Astrocyte (in vitro differentiated cells and primary cell): ENCODE results near the gene TPGS2. TPM values are rescaled to one million over a fixed set of nuclear protein-coding genes. Genes with fewer than 3 reads are reported as not detected.

Experiments used
- DNase-seq: peaks from one replicate; pipeline ENCODE4 v3.0.0-alpha.2; 2010; ENCODE audit warnings: low read depth
- FAIRE-seq: peaks from 2 replicates; lab custom pipeline; 2011; peaks lifted over from hg19 to GRCh38; lab: Jason Lieb, UNC
- H2AFZ ChIP-seq: 2 replicates; pipeline ENCODE4 v1.6.0; 2012; ENCODE audit warnings: low read depth, low read length, inconsistent platforms
- H3K27ac ChIP-seq: 2 replicates; pipeline ENCODE4 v1.5.1; 2011; ENCODE audit warnings: low read depth, low read length, inconsistent platforms
- H3K27me3 ChIP-seq: 2 replicates; pipeline ENCODE4 v1.6.0; 2011; ENCODE audit warnings: low read length, inconsistent platforms; ENCODE audit not compliant: insufficient read depth
- H3K36me3 ChIP-seq: 2 replicates; pipeline ENCODE4 v1.5.1; 2011; ENCODE audit warnings: low read length, inconsistent platforms; ENCODE audit not compliant: insufficient read depth
- H3K4me1 ChIP-seq: 2 replicates; pipeline ENCODE4 v1.5.1; 2011; ENCODE audit warnings: low read length, inconsistent platforms; ENCODE audit not compliant: insufficient read depth
- H3K4me2 ChIP-seq: 2 replicates; pipeline ENCODE4 v1.6.0; 2012; ENCODE audit warnings: low read length, inconsistent platforms
- H3K4me3 ChIP-seq: 2 replicates; pipeline ENCODE4 v1.5.1; 2011; ENCODE audit warnings: low read depth, mild to moderate bottlenecking, low read length, inconsistent platforms; ENCODE audit not compliant: insufficient read depth
- H3K79me2 ChIP-seq: 2 replicates; pipeline ENCODE4 v1.6.0; 2012; ENCODE audit warnings: mild to moderate bottlenecking, low read length, inconsistent platforms; ENCODE audit not compliant: insufficient read depth
- H3K9ac ChIP-seq: 2 replicates; pipeline ENCODE4 v1.6.0; 2012; ENCODE audit warnings: mild to moderate bottlenecking, low read length, inconsistent platforms
- H3K9me3 ChIP-seq: 2 replicates; pipeline ENCODE4 v1.5.1; 2012; ENCODE audit warnings: low read depth, mild to moderate bottlenecking, low read length, inconsistent platforms; ENCODE audit not compliant: insufficient read depth
- H4K20me1 ChIP-seq: 2 replicates; pipeline ENCODE4 v1.6.0; 2012; ENCODE audit warnings: low read length, inconsistent platforms; ENCODE audit not compliant: insufficient read depth
- H3K27ac Mint-ChIP-seq: one replicate; pipeline ENCODE4 v1.8.0; 2021; ENCODE audit warnings: mild to moderate bottlenecking, mixed read lengths; ENCODE audit not compliant: unreplicated experiment
- H3K27me3 Mint-ChIP-seq: one replicate; pipeline ENCODE4 v1.8.0; 2021; ENCODE audit warnings: low read depth, mixed read lengths; ENCODE audit not compliant: unreplicated experiment
- H3K36me3 Mint-ChIP-seq: one replicate; pipeline ENCODE4 v1.8.0; 2021; ENCODE audit warnings: low read depth, mixed read lengths; ENCODE audit not compliant: unreplicated experiment
- H3K4me1 Mint-ChIP-seq: one replicate; pipeline ENCODE4 v1.8.0; 2021; ENCODE audit warnings: low read depth, mixed read lengths; ENCODE audit not compliant: unreplicated experiment
- H3K4me3 Mint-ChIP-seq: one replicate; pipeline ENCODE4 v1.8.0; 2021; ENCODE audit warnings: mild to moderate bottlenecking, moderate library complexity, mixed read lengths; ENCODE audit not compliant: unreplicated experiment
- H3K9me3 Mint-ChIP-seq: one replicate; pipeline ENCODE4 v1.8.0; 2021; ENCODE audit warnings: mild to moderate bottlenecking, mixed read lengths; ENCODE audit not compliant: unreplicated experiment
- EZH2 ChIP-seq: IDR thresholded peaks from 2 replicates; pipeline ENCODE4 v1.6.1; 2012; ENCODE audit warnings: mild to moderate bottlenecking, low read length, inconsistent platforms; ENCODE audit not compliant: insufficient read depth
- total RNA-seq: library from RNA; stranded (reverse); gene quantifications from 2 replicates; pipeline ENCODE4 v1.2.1, GENCODE V29; 2021
- TF ChIP-seq, protein P1 (sequence below): IDR thresholded peaks from 2 replicates; pipeline ENCODE4 v1.5.1; 2011; ENCODE audit warnings: low read depth, mild to moderate bottlenecking, inconsistent platforms, low read length, moderate library complexity; ENCODE audit not compliant: insufficient read depth

Gene TPGS2
- total RNA-seq, 1 donor from 2014 or later = 138 TPM

DNA sequence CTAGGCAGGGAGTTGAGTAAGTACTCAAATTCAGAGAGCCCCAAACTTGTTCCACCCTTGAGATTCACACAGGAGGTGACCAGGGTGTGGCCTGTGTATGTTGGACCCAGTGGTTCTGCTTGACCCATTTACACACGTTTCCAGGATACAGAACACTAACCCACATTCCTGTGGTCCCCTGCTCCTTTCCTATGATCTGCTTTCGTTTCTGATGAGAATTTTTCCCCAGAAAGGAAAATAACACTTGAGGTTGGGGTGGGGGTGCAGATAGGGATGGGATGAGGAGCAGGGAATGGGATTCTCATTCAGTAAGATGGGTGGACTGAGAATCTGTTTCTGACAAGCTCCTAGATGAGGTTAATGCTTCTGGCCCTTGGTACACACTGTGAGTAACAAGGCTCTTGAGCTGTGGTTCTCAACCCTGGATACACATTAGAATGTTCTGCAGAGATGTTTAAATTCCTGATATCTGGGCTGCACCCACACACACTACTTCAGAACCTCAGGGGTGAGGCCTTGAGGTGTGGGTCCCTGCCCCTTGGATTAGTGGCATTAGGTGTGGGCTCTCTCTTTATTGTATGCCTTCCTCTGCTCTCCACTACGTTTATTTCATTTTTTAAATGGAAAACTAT lies 58.4 kb downstream of the TPGS2 start:
- Histone ChIP-seq H3K27ac (no peak overlapping the region), H3K36me3 (no peaks in the 10 kb centered on the region), H4K20me1 (no peaks in the 10 kb centered on the region), H3K79me2 (no peaks in the 10 kb centered on the region), H3K27me3 (no peaks in the 10 kb centered on the region), H3K4me3 (no peak overlapping the region), H3K4me2 (no peak overlapping the region), H3K4me1 (peaks cover 4% of the 10 kb centered on the region), H3K9me3 (no peaks in the 10 kb centered on the region), H2AFZ (no peak overlapping the region), H3K9ac (no peak overlapping the region)
- Mint-ChIP-seq H3K27me3 (peaks cover 5% of the 10 kb centered on the region), H3K4me3 (no peak overlapping the region), H3K9me3 (no peaks in the 10 kb centered on the region), H3K27ac (no peak overlapping the region), H3K36me3 (peaks cover 3% of the 10 kb centered on the region), H3K4me1 (peaks cover 4% of the 10 kb centered on the region)
- TF ChIP-seq, protein P1, sequence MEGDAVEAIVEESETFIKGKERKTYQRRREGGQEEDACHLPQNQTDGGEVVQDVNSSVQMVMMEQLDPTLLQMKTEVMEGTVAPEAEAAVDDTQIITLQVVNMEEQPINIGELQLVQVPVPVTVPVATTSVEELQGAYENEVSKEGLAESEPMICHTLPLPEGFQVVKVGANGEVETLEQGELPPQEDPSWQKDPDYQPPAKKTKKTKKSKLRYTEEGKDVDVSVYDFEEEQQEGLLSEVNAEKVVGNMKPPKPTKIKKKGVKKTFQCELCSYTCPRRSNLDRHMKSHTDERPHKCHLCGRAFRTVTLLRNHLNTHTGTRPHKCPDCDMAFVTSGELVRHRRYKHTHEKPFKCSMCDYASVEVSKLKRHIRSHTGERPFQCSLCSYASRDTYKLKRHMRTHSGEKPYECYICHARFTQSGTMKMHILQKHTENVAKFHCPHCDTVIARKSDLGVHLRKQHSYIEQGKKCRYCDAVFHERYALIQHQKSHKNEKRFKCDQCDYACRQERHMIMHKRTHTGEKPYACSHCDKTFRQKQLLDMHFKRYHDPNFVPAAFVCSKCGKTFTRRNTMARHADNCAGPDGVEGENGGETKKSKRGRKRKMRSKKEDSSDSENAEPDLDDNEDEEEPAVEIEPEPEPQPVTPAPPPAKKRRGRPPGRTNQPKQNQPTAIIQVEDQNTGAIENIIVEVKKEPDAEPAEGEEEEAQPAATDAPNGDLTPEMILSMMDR = no peak
- no peak for TF ChIP-seq EZH2
- DNase-seq = no peak
- no peak for FAIRE-seq

DNA sequence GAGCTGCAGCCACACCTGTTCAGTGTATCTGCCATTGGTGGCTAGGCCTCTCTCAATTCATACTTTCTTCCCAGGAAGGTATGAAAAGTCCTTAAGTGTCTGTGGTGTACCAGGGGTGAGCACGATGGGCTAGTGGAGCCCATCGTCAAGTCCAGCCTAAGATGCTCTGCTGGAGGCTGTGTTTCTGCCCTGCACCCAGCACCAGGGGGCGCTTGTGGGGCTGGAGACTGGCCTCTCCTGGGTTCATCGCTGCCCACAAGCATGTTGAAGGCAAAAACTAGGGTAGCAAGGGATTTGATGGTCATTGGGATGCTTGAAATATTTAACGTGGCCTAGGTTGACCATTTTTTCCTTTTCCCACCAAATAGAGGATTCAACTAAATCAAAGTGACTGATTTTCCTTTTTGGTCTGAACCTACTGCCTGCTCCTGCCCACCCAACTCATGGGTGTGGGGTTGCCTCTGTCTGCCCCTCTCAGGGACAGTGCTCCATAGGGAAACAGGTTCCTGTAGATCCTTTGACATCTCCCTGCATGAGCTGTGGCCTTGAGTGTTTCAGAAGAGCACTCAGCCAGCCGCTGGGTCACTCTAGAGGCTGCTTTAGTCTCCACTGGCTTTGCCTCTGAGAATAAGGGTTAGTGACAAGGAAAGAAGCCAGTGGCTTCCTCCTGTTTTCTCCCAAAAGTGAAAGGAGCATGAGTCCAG lies 59.0 kb downstream of the TPGS2 start:
- FAIRE-seq (no peak), DNase-seq (no peak)
- peaks cover 3% of the 10 kb centered on the region for H3K36me3 Mint-ChIP-seq
- H3K9ac ChIP-seq = no peak overlapping the region
- no peak overlapping the region for H3K4me3 Mint-ChIP-seq
- H3K27me3 ChIP-seq = no peaks in the 10 kb centered on the region
- H3K27me3 Mint-ChIP-seq = peaks cover 5% of the 10 kb centered on the region
- no peaks in the 10 kb centered on the region for H3K9me3 Mint-ChIP-seq
- H3K27ac ChIP-seq = no peak overlapping the region
- no peaks in the 10 kb centered on the region for H3K36me3 ChIP-seq
- H2AFZ ChIP-seq = no peak overlapping the region
- no peak overlapping the region for H3K27ac Mint-ChIP-seq
- H3K9me3 ChIP-seq = no peaks in the 10 kb centered on the region
- H3K4me2 ChIP-seq = no peak overlapping the region
- H3K79me2 ChIP-seq = no peaks in the 10 kb centered on the region
- TF ChIP-seq, protein P1 = no peak
- no peak for TF ChIP-seq EZH2
- peaks cover 4% of the 10 kb centered on the region for H3K4me1 ChIP-seq
- H3K4me3 ChIP-seq = no peak overlapping the region
- H4K20me1 ChIP-seq = no peaks in the 10 kb centered on the region
- H3K4me1 Mint-ChIP-seq = peaks cover 4% of the 10 kb centered on the region

DNA sequence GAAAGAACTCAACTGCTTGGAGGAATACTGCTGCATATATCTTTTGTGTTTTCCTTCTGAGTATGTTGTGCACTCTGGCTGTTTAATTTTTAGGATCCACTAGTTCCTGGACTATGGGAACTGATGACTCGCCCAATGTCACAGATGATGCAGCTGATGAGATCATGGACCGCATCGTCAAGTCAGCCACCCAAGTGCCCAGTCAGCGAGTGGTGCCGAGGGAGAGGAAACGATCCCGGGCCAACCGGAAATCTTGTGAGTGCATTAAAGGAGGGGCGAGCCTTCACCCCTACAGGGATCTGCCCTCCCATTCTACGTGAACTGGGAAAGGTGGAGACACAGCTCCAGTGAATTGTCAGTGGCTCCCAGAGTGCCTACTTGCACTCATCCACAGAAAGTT lies 59.6 kb downstream of the TPGS2 start:
- Histone ChIP-seq H3K9ac (no peak overlapping the region), H3K36me3 (no peaks in the 10 kb centered on the region), H3K4me3 (no peak overlapping the region), H3K27me3 (no peaks in the 10 kb centered on the region), H3K4me1 (peaks cover 4% of the 10 kb centered on the region), H3K27ac (no peak overlapping the region), H2AFZ (no peak overlapping the region), H3K9me3 (no peaks in the 10 kb centered on the region), H4K20me1 (no peaks in the 10 kb centered on the region), H3K4me2 (no peak overlapping the region), H3K79me2 (no peaks in the 10 kb centered on the region)
- FAIRE-seq (no peak), DNase-seq (peak; percentile 39)
- Mint-ChIP-seq H3K4me3 (no peak overlapping the region), H3K27ac (no peak overlapping the region), H3K4me1 (peaks cover 4% of the 10 kb centered on the region), H3K36me3 (peaks cover 3% of the 10 kb centered on the region), H3K27me3 (peaks cover 5% of the 10 kb centered on the region), H3K9me3 (no peaks in the 10 kb centered on the region)
- TF ChIP-seq, protein P1 = no peak
- TF ChIP-seq EZH2 = no peak
